Neural progenitor cell (in vitro differentiated cells): ENCODE measurements around the gene ARHGAP15.

Experiments
- EZH2 ChIP-seq: fragments of 200-600 bp; sonication (generic); IDR thresholded peaks from 2 replicates; pipeline ENCODE4 v1.6.1; 2017; ENCODE audit warnings: antibody characterized with exemption, mild to moderate bottlenecking, moderate library complexity
- TF ChIP-seq, protein P1 (sequence below): fragments of 200-600 bp; sonication (generic); IDR thresholded peaks from 2 replicates; pipeline ENCODE4 v1.5.1; 2017; ENCODE audit warnings: antibody characterized with exemption, mild to moderate bottlenecking

DNA sequence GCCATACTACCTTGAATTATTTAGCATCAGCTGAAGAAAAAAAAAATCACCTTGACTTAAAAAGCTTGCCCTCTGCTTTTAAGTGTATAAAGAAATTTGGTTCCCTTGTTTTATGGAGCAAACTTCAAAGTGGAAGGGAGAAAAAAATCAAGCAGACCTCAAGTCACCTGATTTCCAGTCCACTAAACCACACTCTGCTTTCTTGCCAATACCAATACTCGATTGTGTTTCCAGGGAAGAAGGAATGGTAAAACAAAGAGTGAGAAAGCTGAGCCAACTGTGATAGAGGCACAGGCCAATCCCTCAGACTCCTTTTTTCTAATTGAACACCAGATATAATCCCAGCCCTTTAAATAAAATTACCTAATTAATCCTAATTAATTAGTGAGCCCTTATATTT is 587.3 kb downstream of the ARHGAP15 start:
- TF ChIP-seq, protein P1, sequence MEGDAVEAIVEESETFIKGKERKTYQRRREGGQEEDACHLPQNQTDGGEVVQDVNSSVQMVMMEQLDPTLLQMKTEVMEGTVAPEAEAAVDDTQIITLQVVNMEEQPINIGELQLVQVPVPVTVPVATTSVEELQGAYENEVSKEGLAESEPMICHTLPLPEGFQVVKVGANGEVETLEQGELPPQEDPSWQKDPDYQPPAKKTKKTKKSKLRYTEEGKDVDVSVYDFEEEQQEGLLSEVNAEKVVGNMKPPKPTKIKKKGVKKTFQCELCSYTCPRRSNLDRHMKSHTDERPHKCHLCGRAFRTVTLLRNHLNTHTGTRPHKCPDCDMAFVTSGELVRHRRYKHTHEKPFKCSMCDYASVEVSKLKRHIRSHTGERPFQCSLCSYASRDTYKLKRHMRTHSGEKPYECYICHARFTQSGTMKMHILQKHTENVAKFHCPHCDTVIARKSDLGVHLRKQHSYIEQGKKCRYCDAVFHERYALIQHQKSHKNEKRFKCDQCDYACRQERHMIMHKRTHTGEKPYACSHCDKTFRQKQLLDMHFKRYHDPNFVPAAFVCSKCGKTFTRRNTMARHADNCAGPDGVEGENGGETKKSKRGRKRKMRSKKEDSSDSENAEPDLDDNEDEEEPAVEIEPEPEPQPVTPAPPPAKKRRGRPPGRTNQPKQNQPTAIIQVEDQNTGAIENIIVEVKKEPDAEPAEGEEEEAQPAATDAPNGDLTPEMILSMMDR = no peak
- TF ChIP-seq EZH2 = no peak
